Liver (tissue), 9 donors: ENCODE results near the gene SEMA5A. TPM values are rescaled to one million over a fixed set of nuclear protein-coding genes. Genes with fewer than 3 reads are reported as not detected.

ENCODE experiments used
- DNase-seq: peaks from one replicate; pipeline ENCODE4 v3.0.0-alpha.2; 2017; ENCODE audit warnings: low spot score
- H3K27ac ChIP-seq, 2 donors: one replicate each; pipeline ENCODE4 v1.7.0; 2013; ENCODE audit warnings: inconsistent platforms in 2 of 2, low read length in 2 of 2, control low read depth in 1 of 2, low read depth in 1 of 2, mild to moderate bottlenecking in 1 of 2
- H3K27me3 ChIP-seq, 4 donors: one replicate each; pipeline versions ENCODE4 v1.6.1 to v1.7.0; 2013; ENCODE audit warnings: low read length in 3 of 4, inconsistent platforms in 1 of 4, mild to moderate bottlenecking in 1 of 4, moderate library complexity in 1 of 4; ENCODE audit not compliant: control insufficient read depth in 4 of 4, insufficient read depth in 4 of 4
- H3K36me3 ChIP-seq, 4 donors: one replicate each; pipeline versions ENCODE4 v1.6.1 to v1.7.0; 2013; ENCODE audit warnings: low read length in 3 of 4, mild to moderate bottlenecking in 3 of 4, low read depth in 1 of 4, moderate library complexity in 1 of 4; ENCODE audit not compliant: control insufficient read depth in 4 of 4, insufficient read depth in 3 of 4
- H3K4me1 ChIP-seq, 4 donors: one replicate each; pipeline versions ENCODE4 v1.6.1 to v1.7.0; 2013; ENCODE audit warnings: low read length in 3 of 4, mild to moderate bottlenecking in 3 of 4, moderate library complexity in 1 of 4; ENCODE audit not compliant: control insufficient read depth in 4 of 4, insufficient read depth in 4 of 4
- H3K4me3 ChIP-seq, 3 donors: one replicate each; pipeline versions ENCODE4 v1.6.1 to v1.7.0; 2013; ENCODE audit warnings: low read length in 3 of 3, control low read depth in 1 of 3, low read depth in 1 of 3, mild to moderate bottlenecking in 1 of 3
- H3K9ac ChIP-seq, 2 donors: one replicate each; pipeline ENCODE4 v1.7.0; 2013; ENCODE audit warnings: low read length in 2 of 2, mild to moderate bottlenecking in 2 of 2, moderate library complexity in 2 of 2, control low read depth in 1 of 2, low read depth in 1 of 2
- H3K9me3 ChIP-seq, 4 donors: one replicate each; pipeline versions ENCODE4 v1.6.1 to v1.7.0; 2013; ENCODE audit warnings: low read length in 3 of 4; ENCODE audit not compliant: control insufficient read depth in 4 of 4
- ATF3 ChIP-seq: IDR thresholded peaks from 2 replicates; pipeline ENCODE4 v1.6.1; 2016; ENCODE audit warnings: antibody characterized with exemption
- CTCF ChIP-seq: fragments of 150-350 bp; IDR thresholded peaks from 2 replicates; pipeline ENCODE4 v1.5.1; 2017; ENCODE audit warnings: improper control_type of control experiment, low read depth, low read length; ENCODE audit not compliant: missing input control
- FOXA1 ChIP-seq: IDR thresholded peaks from 2 replicates; pipeline ENCODE4 v1.6.1; 2016; ENCODE audit warnings: antibody characterized with exemption
- FOXA2 ChIP-seq: IDR thresholded peaks from 2 replicates; pipeline ENCODE4 v1.6.1; 2016; ENCODE audit warnings: antibody characterized with exemption
- GABPA ChIP-seq, 2 donors: IDR thresholded peaks in 1 of 2; conservative IDR thresholded peaks in 1 of 2; 2 replicates each; pipeline ENCODE4 v1.6.1; 2016; ENCODE audit warnings: antibody characterized with exemption in 2 of 2, mild to moderate bottlenecking in 1 of 2, moderate library complexity in 1 of 2
- HNF4A ChIP-seq, 2 donors: conservative IDR thresholded peaks; 2 replicates each; pipeline ENCODE4 v1.6.1; 2016; ENCODE audit warnings: antibody characterized with exemption in 2 of 2, mild to moderate bottlenecking in 2 of 2
- JUND ChIP-seq, 2 donors: IDR thresholded peaks; 2 replicates each; pipeline ENCODE4 v1.6.1; 2016; ENCODE audit warnings: antibody characterized with exemption in 2 of 2
- MAX ChIP-seq: IDR thresholded peaks from 2 replicates; pipeline ENCODE4 v1.6.1; 2016; ENCODE audit warnings: antibody characterized with exemption
- NR2F2 ChIP-seq: IDR thresholded peaks from 2 replicates; pipeline ENCODE4 v1.6.1; 2016; ENCODE audit warnings: antibody characterized with exemption
- RAD21 ChIP-seq, 2 donors: IDR thresholded peaks; 2 replicates each; pipeline ENCODE4 v1.6.1; 2016; ENCODE audit warnings: antibody characterized with exemption in 2 of 2, mild to moderate bottlenecking in 2 of 2
- REST ChIP-seq: IDR thresholded peaks from 2 replicates; pipeline ENCODE4 v1.6.1; 2016; ENCODE audit warnings: antibody characterized with exemption, mild to moderate bottlenecking
- RXRA ChIP-seq, 2 donors: IDR thresholded peaks; 2 replicates each; pipeline ENCODE4 v1.6.1; 2017 to 2018; ENCODE audit warnings: antibody characterized with exemption in 2 of 2, mild to moderate bottlenecking in 1 of 2
- TAF1 ChIP-seq: conservative IDR thresholded peaks from 2 replicates; pipeline ENCODE4 v1.6.1; 2016; ENCODE audit warnings: antibody characterized with exemption, mild to moderate bottlenecking
- YY1 ChIP-seq: IDR thresholded peaks from 2 replicates; pipeline ENCODE4 v1.6.1; 2016; ENCODE audit warnings: antibody characterized with exemption, mild to moderate bottlenecking
- ZBTB33 ChIP-seq: IDR thresholded peaks from 2 replicates; pipeline ENCODE4 v1.6.1; 2016; ENCODE audit warnings: antibody characterized with exemption
- WGBS: extraction: QIAGEN DNeasy Blood & Tissue Kit; methylation state at CpG from one replicate; pipeline ENCODE4 v1.1.7; 2013; 5-methylcytosine and 5-hydroxymethylcytosine counted together
- polyA plus RNA-seq, 2 donors: library from polyadenylated mRNA; stranded (reverse) in 1 of 2; unstranded in 1 of 2; fragments of 200-250 nt in 1 of 2; fragments of >200 nt in 1 of 2; fragmentation: Nextera tagmentation in 1 of 2; extraction: Ambion mirVana in 1 of 2; gene quantifications; one replicate each; pipeline versions ENCODE4 v1.2.1 to v1.2.3, GENCODE V29; 2013 to 2015
- total RNA-seq, 2 donors: library from RNA; depleted of rRNA; stranded (reverse); fragments of >200 nt; gene quantifications; one replicate each; pipeline ENCODE4 v1.2.3, GENCODE V29; 2014
- donor health status: healthy.
- donor health status: healthy.
- donor health status: healthy.
- donor health status: healthy.
- donor health status: healthy.

SEMA5A gene
- total and polyA plus RNA-seq, 4 donors: 1.1 to 5.8 (median 3.2) TPM

GRCh38 chr5:9362600-9362999 lies 183.3 kb downstream of the SEMA5A start:
- TF ChIP-seq ATF3 (no peak), FOXA1 (no peak), CTCF (no peak), HNF4A (conservative IDR thresholded peaks at IDR 0.05) (no peak), FOXA2 (no peak), NR2F2 (no peak), MAX (no peak), GABPA (IDR thresholded peaks at IDR 0.05 in 1 of 2, conservative IDR thresholded peaks at IDR 0.05 in 1 of 2) (no peak), JUND (IDR thresholded peaks at IDR 0.05) (no peak), ZBTB33 (no peak), RXRA (IDR thresholded peaks at IDR 0.05) (no peak), RAD21 (IDR thresholded peaks at IDR 0.05) (no peak), TAF1 (no peak), YY1 (no peak)
- Histone ChIP-seq H3K9me3 (no peaks in the 10 kb centered on the region), H3K4me1 (peaks cover 0 to 2% (median 0%) of the 10 kb centered on the region in 4 donors), H3K4me3 (no peak overlapping the region), H3K27ac (no peak overlapping the region), H3K9ac (no peak overlapping the region), H3K27me3 (no peaks in the 10 kb centered on the region), H3K36me3 (no peaks in the 10 kb centered on the region)
- DNase-seq: no peak
- WGBS: 82% methylated on average over 3 of the region's 3 CpGs

- Histone ChIP-seq H3K27me3 (no peaks in the 10 kb centered on the region), H3K4me1 (peaks cover 0 to 2% (median 0%) of the 10 kb centered on the region in 4 donors), H3K27ac (no peak overlapping the region), H3K36me3 (no peaks in the 10 kb centered on the region), H3K9ac (no peak overlapping the region), H3K9me3 (no peaks in the 10 kb centered on the region), H3K4me3 (no peak overlapping the region)
- DNase-seq: peak; percentile 53
- WGBS: 46% methylated on average over 8 of the region's 8 CpGs
- TF ChIP-seq RAD21 (IDR thresholded peaks at IDR 0.05): peak; percentile 90 to 97
- TF ChIP-seq CTCF: peak; percentile 82
- TF ChIP-seq REST: no peak
These were observed 184.0 kb downstream of the SEMA5A start for GRCh38 chr5:9361835-9362234.
